ENCODE data around the gene TRIM25.

TRIM25 gene

GRCh38 chr17:56925088-56925487 lies 11.2 kb upstream of the TRIM25 start:
- Histone ChIP-seq H3K27me3 (ENCODE audit: control insufficient read depth, insufficient read depth, low read length) (no peaks in the 10 kb centered on the region), H3K27ac (ENCODE audit: low read depth, low read length) (no peak overlapping the region), H3K9me3 (ENCODE audit: control insufficient read depth, insufficient read depth, low read length) (peaks cover 19% of the 10 kb centered on the region), H3K36me3 (ENCODE audit: control insufficient read depth, insufficient read depth, low read length) (no peaks in the 10 kb centered on the region), H3K9ac (ENCODE audit: low read depth, low read length) (no peak overlapping the region), H3K4me1 (ENCODE audit: control insufficient read depth, insufficient read depth, low read length) (peaks cover 26% of the 10 kb centered on the region), H3K4me3 (ENCODE audit: low read depth, low read length) (no peak overlapping the region)

- no peaks in the 10 kb centered on the region for H3K36me3 ChIP-seq (ENCODE audit: control insufficient read depth, insufficient read depth, low read length)
- H3K4me1 ChIP-seq (ENCODE audit: control insufficient read depth, insufficient read depth, low read length): peaks cover 11% of the 10 kb centered on the region
- H3K9me3 ChIP-seq (ENCODE audit: control insufficient read depth, insufficient read depth, low read length): no peaks in the 10 kb centered on the region
- H3K4me3 ChIP-seq (ENCODE audit: low read depth, low read length): no peak overlapping the region
- H3K27me3 ChIP-seq (ENCODE audit: control insufficient read depth, insufficient read depth, low read length): peaks cover 14% of the 10 kb centered on the region
- no peak overlapping the region for H3K9ac ChIP-seq (ENCODE audit: low read depth, low read length)
- H3K27ac ChIP-seq (ENCODE audit: low read depth, low read length): no peak overlapping the region
Observed at GRCh38 chr17:56919717-56920116, 5.9 kb upstream of the TRIM25 start.

GRCh38 chr17:56918916-56919315 lies 5.1 kb upstream of the TRIM25 start:
- H3K36me3 ChIP-seq (ENCODE audit: control insufficient read depth, insufficient read depth, low read length): no peaks in the 10 kb centered on the region
- H3K27ac ChIP-seq (ENCODE audit: low read depth, low read length): no peak overlapping the region
- no peak overlapping the region for H3K4me3 ChIP-seq (ENCODE audit: low read depth, low read length)
- no peaks in the 10 kb centered on the region for H3K9me3 ChIP-seq (ENCODE audit: control insufficient read depth, insufficient read depth, low read length)
- H3K27me3 ChIP-seq (ENCODE audit: control insufficient read depth, insufficient read depth, low read length): peaks cover 19% of the 10 kb centered on the region
- no peak overlapping the region for H3K9ac ChIP-seq (ENCODE audit: low read depth, low read length)
- H3K4me1 ChIP-seq (ENCODE audit: control insufficient read depth, insufficient read depth, low read length): peaks cover 5% of the 10 kb centered on the region; the same call in 1 of the 2 replicates

- Histone ChIP-seq H3K36me3 (ENCODE audit: control insufficient read depth, insufficient read depth, low read length) (no peaks in the 10 kb centered on the region), H3K4me1 (ENCODE audit: control insufficient read depth, insufficient read depth, low read length) (peaks cover 9% of the 10 kb centered on the region; the same call in 1 of the 2 replicates), H3K9ac (ENCODE audit: low read depth, low read length) (no peak overlapping the region), H3K27me3 (ENCODE audit: control insufficient read depth, insufficient read depth, low read length) (peaks cover 25% of the 10 kb centered on the region), H3K4me3 (ENCODE audit: low read depth, low read length) (no peak overlapping the region), H3K27ac (ENCODE audit: low read depth, low read length) (no peak overlapping the region), H3K9me3 (ENCODE audit: control insufficient read depth, insufficient read depth, low read length) (no peaks in the 10 kb centered on the region)
Observed at GRCh38 chr17:56917559-56918296, 3.9 kb upstream of the TRIM25 start.

- peak overlapping the region; percentile 87 for H3K4me3 ChIP-seq (ENCODE audit: low read depth, low read length)
- no peak overlapping the region for H3K27ac ChIP-seq (ENCODE audit: low read depth, low read length)
- H3K9ac ChIP-seq (ENCODE audit: low read depth, low read length): peak overlapping the region; percentile 55; the same call in 1 of the 2 replicates
- no peaks in the 10 kb centered on the region for H3K9me3 ChIP-seq (ENCODE audit: control insufficient read depth, insufficient read depth, low read length)
- peaks cover 27% of the 10 kb centered on the region for H3K27me3 ChIP-seq (ENCODE audit: control insufficient read depth, insufficient read depth, low read length)
- H3K36me3 ChIP-seq (ENCODE audit: control insufficient read depth, insufficient read depth, low read length): no peaks in the 10 kb centered on the region; the same call in 1 of the 2 replicates
- peaks cover 9% of the 10 kb centered on the region; the same call in 1 of the 2 replicates for H3K4me1 ChIP-seq (ENCODE audit: control insufficient read depth, insufficient read depth, low read length)
Observed at GRCh38 chr17:56914581-56915273, 878 bp upstream of the TRIM25 start.

- peaks cover 9% of the 10 kb centered on the region; the same call in 1 of the 2 replicates for H3K4me1 ChIP-seq (ENCODE audit: control insufficient read depth, insufficient read depth, low read length)
- peak overlapping the region; percentile 59 for H3K9ac ChIP-seq (ENCODE audit: low read depth, low read length)
- peaks cover 27% of the 10 kb centered on the region for H3K27me3 ChIP-seq (ENCODE audit: control insufficient read depth, insufficient read depth, low read length)
- H3K4me3 ChIP-seq (ENCODE audit: low read depth, low read length): peak overlapping the region; percentile 87
- H3K36me3 ChIP-seq (ENCODE audit: control insufficient read depth, insufficient read depth, low read length): peaks cover 3% of the 10 kb centered on the region; the same call in 1 of the 2 replicates
- no peak overlapping the region for H3K27ac ChIP-seq (ENCODE audit: low read depth, low read length)
- no peaks in the 10 kb centered on the region for H3K9me3 ChIP-seq (ENCODE audit: control insufficient read depth, insufficient read depth, low read length)
Observed at GRCh38 chr17:56913353-56913866, 439 bp downstream of the TRIM25 start.

GRCh38 chr17:56913000-56913311 lies 893 bp downstream of the TRIM25 start:
- peak overlapping the region; percentile 87 for H3K4me3 ChIP-seq (ENCODE audit: low read depth, low read length)
- H3K4me1 ChIP-seq (ENCODE audit: control insufficient read depth, insufficient read depth, low read length): peaks cover 9% of the 10 kb centered on the region; the same call in 1 of the 2 replicates
- peaks cover 27% of the 10 kb centered on the region for H3K27me3 ChIP-seq (ENCODE audit: control insufficient read depth, insufficient read depth, low read length)
- H3K36me3 ChIP-seq (ENCODE audit: control insufficient read depth, insufficient read depth, low read length): peaks cover 8% of the 10 kb centered on the region
- no peaks in the 10 kb centered on the region for H3K9me3 ChIP-seq (ENCODE audit: control insufficient read depth, insufficient read depth, low read length)
- no peak overlapping the region for H3K27ac ChIP-seq (ENCODE audit: low read depth, low read length)
- H3K9ac ChIP-seq (ENCODE audit: low read depth, low read length): no peak overlapping the region

GRCh38 chr17:56912105-56912999 lies 1.5 kb downstream of the TRIM25 start:
- Histone ChIP-seq H3K4me1 (ENCODE audit: control insufficient read depth, insufficient read depth, low read length) (peaks cover 9% of the 10 kb centered on the region; the same call in 1 of the 2 replicates), H3K4me3 (ENCODE audit: low read depth, low read length) (peak overlapping the region; percentile 87), H3K27me3 (ENCODE audit: control insufficient read depth, insufficient read depth, low read length) (peaks cover 27% of the 10 kb centered on the region), H3K36me3 (ENCODE audit: control insufficient read depth, insufficient read depth, low read length) (peaks cover 14% of the 10 kb centered on the region), H3K9me3 (ENCODE audit: control insufficient read depth, insufficient read depth, low read length) (no peaks in the 10 kb centered on the region), H3K27ac (ENCODE audit: low read depth, low read length) (no peak overlapping the region), H3K9ac (ENCODE audit: low read depth, low read length) (no peak overlapping the region)

GRCh38 chr17:56910509-56911235 lies 3.2 kb downstream of the TRIM25 start:
- Histone ChIP-seq H3K27ac (ENCODE audit: low read depth, low read length) (no peak overlapping the region), H3K27me3 (ENCODE audit: control insufficient read depth, insufficient read depth, low read length) (peaks cover 23% of the 10 kb centered on the region), H3K4me1 (ENCODE audit: control insufficient read depth, insufficient read depth, low read length) (peaks cover 9% of the 10 kb centered on the region; the same call in 1 of the 2 replicates), H3K9me3 (ENCODE audit: control insufficient read depth, insufficient read depth, low read length) (no peaks in the 10 kb centered on the region), H3K9ac (ENCODE audit: low read depth, low read length) (no peak overlapping the region), H3K36me3 (ENCODE audit: control insufficient read depth, insufficient read depth, low read length) (peaks cover 28% of the 10 kb centered on the region), H3K4me3 (ENCODE audit: low read depth, low read length) (no peak overlapping the region)
